GM03348 (cell line): ENCODE data around the gene RAMP2.
A peak's percentile ranks its signal among the peaks of the same experiment; 100 is the strongest.
"Not testable (repeated sequence)": the region's sequence is repeated elsewhere in the genome, so short reads cannot be mapped to it uniquely, and the experiment has no call there.

Source experiments
- DNase-seq: peaks from one replicate; pipeline ENCODE4 v3.0.0; 2012; ENCODE audit warnings: low spot score

RAMP2 gene

GRCh38 chr17:42760652-42761581 lies at the start of gene RAMP2:
TSS of gene RAMP2 (plus strand) at chr17:42761227. CDS start at chr17:42761262, 35 bp downstream.
- DNase-seq, result peak; percentile 73

- DNase-seq, result peak; percentile 74
Measured at GRCh38 chr17:42720996-42721583, 39.9 kb upstream of the RAMP2 start.

- DNase-seq, result no peak
Measured at GRCh38 chr17:42723636-42724035, 37.4 kb upstream of the RAMP2 start.

GRCh38 chr17:42725143-42725542 lies 35.9 kb upstream of the RAMP2 start:
- DNase-seq, result no peak

- DNase-seq, result no peak
Measured at GRCh38 chr17:42740699-42741098, 20.3 kb upstream of the RAMP2 start.

GRCh38 chr17:42742916-42743315 lies 18.1 kb upstream of the RAMP2 start:
- DNase-seq, result not testable (repeated sequence)

- DNase-seq, result peak; percentile 30
Measured at GRCh38 chr17:42743595-42744282, 17.3 kb upstream of the RAMP2 start.

GRCh38 chr17:42744283-42744805 lies 16.7 kb upstream of the RAMP2 start:
- DNase-seq, result peak; percentile 86

GRCh38 chr17:42744806-42745617 lies 16.0 kb upstream of the RAMP2 start, which contains the start of gene EZH1:
TSS of gene EZH1 (minus strand) at chr17:42745040. CDS start at chr17:42728941, 16,099 bp downstream.
- peak; percentile 100 for DNase-seq

- DNase-seq, result no peak
Measured at GRCh38 chr17:42748202-42748907, 12.7 kb upstream of the RAMP2 start.

GRCh38 chr17:42748908-42749798 lies 11.9 kb upstream of the RAMP2 start:
- no peak for DNase-seq

- no peak for DNase-seq
Measured at GRCh38 chr17:42750739-42751344, 10.2 kb upstream of the RAMP2 start.

GRCh38 chr17:42751628-42752027 lies 9.4 kb upstream of the RAMP2 start:
- no peak for DNase-seq

GRCh38 chr17:42754782-42755181 lies 6.2 kb upstream of the RAMP2 start:
- DNase-seq, result no peak

GRCh38 chr17:42759982-42760651 lies 910 bp upstream of the RAMP2 start:
- no peak for DNase-seq

GRCh38 chr17:42761638-42762037 lies 611 bp downstream of the RAMP2 start:
- DNase-seq, result no peak

- no peak for DNase-seq
Measured at GRCh38 chr17:42766124-42766523, 5.1 kb downstream of the RAMP2 start.

GRCh38 chr17:42767512-42767911 lies 6.5 kb downstream of the RAMP2 start:
- no peak for DNase-seq

GRCh38 chr17:42768006-42768405 lies 7.0 kb downstream of the RAMP2 start:
- DNase-seq, result not testable (repeated sequence)
